CD4-positive, alpha-beta T cell treated with Interferon alpha-2 for 1 hour (primary cell): Measurements from ENCODE around the gene IGSF21.

Source experiments
- DNase-seq, 2 donors: peaks; one replicate each; pipeline ENCODE4 v3.0.0-alpha.2; 2020 to 2022

The IGSF21 gene

DNA sequence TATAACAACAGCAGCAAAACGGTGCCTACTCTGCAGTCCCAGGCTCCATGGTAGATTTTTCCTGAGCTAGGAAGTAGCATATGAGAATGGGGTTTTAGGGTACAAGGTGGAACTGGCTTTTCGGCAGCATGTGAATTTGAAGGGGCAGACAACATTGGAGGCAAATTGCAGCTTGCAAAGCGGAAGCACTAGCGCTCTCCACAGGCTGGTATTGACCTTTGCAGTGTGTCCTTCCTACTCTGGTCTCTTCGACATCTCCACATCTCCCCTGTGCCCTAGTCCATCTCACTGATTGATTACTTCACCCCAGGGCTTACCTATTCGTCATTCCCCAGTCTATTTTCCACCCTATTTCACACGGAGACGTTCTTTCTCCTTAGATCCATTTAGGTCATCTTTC lies 13.0 kb downstream of the IGSF21 start:
- DNase-seq, result no peak

DNA sequence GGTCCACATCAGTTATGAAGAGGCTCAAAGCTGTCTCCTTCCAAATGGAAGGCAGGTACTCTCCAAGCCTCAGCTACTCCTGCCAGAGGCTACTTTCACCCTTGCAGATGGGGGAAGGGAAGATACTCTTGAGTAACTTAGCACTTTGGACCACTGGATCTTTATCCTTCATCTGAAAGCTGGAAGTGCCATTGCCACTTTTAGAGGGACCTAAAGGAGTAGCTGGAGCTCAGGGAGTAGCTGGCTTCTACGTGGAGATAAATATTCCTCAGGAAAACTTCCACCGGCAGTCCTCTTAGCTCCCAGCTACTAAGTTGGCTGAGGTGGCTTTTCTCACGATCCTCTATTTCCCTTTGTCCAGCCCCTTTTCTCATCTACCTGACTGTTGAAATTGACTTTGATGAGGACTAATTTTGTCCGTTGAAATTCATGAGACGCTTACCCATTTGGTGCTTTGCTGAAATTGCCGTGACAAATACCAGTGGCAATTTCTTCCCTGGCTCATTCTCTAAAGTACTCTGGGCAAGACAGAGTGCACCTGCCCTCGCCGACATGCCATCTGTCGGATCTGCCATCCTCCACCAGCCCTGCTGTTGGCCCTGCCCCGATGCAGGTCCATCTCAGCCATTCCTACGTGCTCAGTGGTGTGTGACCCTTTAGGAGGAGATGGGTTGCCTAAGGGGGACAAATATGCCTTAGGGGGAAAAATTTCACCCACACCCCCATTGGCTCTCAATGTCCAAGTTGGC lies 13.6 kb downstream of the IGSF21 start:
- DNase-seq, result no peak

- DNase-seq, result no peak
Measured at GRCh38 chr1:18123467-18123992, 15.9 kb downstream of the IGSF21 start.

DNA sequence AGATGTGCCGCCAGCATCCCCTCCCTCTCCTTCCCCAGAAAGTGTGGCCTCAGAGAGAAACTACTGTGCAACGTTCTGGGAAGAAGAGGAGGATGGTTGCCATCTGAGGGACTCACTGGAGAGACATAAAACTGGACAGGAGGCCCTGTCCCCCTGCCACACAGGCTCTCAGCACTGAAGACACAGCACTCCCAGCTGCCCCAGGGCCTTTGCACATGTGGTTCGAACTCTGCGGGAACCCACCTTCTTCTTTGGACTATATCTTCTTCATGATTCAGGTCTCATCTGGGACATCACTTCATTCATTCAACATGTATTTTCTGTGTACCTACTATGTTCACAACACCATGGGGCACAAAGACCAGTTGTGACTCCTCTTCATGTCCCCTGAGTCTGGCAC lies 17.4 kb downstream of the IGSF21 start:
- no peak for DNase-seq

DNA sequence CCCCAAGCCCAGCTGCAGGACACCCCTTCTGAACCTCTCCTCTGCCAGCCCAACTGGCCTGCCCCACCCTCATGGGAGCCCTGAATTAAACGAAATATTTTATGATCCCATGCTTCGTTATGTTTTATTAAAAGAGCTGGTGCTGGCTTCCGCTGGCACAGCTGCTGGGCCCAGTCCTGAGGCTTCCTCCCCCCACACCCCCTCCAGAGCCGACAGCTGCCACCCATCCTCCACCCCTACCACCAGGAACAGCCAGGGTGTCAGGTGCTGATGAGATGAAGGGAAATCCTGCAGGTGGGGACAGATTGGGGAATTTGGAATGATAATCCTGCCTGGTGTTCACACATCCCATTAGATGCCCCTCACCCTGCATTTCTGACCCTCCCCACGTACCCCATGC lies 19.0 kb downstream of the IGSF21 start:
- DNase-seq, result no peak

DNA sequence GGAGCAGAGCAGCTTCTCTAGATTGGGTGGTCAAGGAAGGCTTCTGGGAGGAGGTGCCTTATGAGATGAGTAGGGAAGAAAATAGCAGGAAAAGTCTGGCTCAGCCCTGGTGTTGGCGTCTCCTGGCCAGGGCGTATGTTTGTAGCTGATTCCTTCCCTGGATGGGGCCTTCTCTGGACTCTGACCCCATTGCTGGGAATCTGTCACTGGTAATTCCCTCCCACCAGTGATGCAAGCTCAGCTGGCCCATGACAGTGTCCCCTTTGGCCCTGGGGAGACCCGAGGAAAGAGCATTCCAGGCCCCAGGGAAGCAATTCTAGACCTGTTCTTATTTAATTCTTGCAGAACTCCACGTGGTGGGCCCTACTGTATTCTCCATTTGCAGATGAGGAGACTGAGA lies 20.7 kb downstream of the IGSF21 start:
- no peak for DNase-seq

DNA sequence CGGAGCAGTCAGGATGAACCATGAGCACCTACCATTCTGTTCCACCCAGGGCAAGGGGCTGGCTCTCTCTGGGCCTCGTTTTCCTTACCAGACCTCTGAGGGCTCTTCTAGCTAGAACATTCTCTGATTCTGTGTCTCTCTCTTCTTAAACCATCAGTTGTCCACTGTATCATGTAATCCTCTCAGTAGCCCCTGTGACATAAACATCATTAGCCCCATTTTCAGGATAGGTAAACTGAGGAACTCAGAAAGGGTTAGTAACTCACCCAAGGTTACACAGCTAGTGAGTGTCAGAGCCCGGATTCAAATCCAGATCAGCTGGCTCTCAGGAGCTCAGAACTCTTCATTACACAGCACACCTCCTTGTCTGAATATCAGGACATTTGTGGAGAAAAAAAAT lies 22.8 kb downstream of the IGSF21 start:
- no peak for DNase-seq

DNA sequence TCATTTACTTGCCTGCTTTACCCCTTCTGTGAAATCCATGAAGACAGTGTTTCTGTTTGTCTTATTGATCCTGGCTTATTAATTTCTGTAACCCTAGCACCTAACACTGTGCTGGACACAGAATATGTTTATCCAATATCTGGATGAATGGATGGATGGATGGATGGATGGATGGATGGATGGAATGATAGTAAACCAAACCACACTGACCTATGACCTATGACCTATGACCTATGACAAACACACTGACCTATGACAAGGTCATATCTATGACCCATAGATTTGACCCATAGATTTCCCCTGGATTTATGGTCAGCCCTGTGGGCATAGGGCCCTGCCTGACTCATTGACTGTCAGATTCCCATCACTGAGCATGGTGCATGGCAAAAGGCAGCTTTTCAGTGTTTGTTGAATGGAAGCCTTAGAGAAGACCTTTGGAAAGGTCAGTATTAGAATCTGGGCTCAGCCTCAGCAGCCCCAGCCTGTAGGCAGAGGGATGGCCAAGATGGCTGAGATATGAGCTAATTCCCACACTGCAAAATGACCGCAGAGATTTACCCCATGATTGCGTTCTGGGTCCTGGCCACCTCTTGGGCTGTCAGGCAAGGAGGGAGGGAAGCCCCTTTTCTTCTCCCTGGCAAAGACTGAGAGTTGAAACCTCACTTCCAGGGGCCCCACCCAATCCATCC lies 24.6 kb downstream of the IGSF21 start:
- no peak for DNase-seq

- no peak for DNase-seq
Measured at GRCh38 chr1:18132711-18133541, 25.3 kb downstream of the IGSF21 start.

DNA sequence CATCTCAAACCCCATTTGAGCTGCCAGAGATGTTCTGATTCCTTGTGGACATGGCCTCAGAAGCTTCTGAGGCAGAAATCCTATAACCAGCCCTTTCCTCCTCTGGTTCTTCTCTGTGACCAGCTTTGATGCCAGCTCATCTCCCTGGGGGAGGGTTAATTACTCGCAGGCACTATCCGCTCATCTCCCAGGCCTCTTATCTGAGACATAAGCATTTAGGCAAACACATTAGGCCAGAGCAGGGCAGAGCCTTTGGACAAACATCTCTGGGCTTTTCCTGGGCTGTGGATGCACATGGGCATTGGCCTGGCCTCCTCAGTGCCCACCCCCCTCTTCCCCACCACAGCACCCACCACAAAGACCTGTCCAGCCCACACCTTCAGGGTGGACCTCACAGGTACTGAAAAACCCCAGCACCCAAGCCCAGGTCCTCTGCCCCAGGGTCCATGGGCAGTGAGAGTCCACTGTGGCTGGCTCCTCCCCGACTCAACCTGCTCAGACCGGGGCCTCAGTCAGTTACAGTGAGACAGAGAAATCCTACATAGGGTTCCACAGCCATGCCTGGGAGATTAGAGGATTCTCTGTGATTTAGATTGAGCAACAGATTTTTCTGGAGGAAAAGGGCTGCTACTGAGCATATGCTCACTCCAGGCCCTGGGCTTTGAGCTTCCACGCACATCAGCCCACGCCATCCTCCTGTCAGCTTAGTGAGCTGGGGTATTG lies 26.9 kb downstream of the IGSF21 start:
- no peak for DNase-seq

DNA sequence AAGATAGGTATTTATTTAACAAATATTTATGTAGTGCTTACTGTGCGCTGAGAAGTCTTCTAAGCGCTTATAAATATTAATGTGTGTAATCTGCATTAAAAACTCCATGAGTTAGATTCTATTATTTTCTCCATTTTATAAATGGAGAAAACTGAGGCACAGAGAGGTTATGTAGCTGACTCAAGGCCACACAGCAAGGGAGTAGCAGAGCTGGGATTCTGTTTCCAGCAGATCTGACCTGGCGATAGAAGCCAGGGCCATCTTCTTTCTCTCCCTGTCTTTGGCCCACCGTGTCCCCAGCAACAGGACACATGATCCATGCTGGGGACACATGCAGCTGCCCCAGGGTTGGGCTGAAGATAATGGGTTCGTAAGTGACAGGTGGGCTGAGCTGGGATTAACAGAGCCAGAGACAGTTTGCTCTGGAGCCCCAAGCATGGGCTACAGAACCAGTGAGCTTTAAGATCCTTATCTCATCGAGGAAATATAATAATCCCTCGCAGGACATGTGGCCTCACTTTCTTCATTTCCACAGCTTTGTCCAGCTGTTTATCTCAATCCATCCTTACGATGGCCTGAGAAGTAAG lies 30.3 kb downstream of the IGSF21 start:
- no peak for DNase-seq

- no peak for DNase-seq
Measured at GRCh38 chr1:18139198-18139981, 31.8 kb downstream of the IGSF21 start.

DNA sequence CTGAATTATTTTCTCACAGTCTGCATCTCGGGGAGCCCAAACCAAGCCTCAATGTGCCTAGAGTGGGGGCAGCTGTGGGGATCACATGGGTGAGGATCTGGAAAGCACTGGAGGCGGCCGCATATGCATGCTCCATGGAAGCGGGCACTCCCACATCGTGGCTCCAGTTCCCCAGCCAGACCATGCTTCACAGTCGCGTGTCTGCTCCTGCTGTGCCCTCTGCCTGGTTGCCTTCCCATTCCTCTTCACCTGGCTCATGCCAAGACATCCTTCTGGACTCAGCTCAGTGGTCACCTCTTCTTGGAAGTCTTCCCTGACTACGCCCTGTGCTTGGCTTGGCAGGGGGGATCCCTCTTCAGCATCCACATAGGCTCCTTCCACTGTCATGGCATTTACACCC lies 32.8 kb downstream of the IGSF21 start:
- no peak for DNase-seq

DNA sequence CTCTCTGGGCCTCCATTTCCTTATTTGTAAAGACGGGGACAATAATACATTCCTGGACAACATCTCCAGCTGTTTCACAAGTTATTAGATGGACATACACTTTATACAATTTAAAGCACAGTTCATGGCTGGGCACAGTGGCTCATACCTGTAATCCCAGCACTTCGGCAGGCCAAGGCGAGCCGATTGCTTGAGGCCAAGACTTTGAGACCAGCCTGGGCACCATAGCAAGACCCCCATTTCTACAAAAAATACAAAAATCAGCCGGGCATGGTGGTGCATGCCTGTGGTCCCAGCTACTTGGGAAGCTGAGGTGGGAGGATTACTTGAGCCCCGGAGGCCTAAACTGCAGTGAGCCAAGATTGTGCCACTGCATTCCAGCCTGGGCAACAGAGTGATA lies 34.1 kb downstream of the IGSF21 start:
- no peak for DNase-seq

DNA sequence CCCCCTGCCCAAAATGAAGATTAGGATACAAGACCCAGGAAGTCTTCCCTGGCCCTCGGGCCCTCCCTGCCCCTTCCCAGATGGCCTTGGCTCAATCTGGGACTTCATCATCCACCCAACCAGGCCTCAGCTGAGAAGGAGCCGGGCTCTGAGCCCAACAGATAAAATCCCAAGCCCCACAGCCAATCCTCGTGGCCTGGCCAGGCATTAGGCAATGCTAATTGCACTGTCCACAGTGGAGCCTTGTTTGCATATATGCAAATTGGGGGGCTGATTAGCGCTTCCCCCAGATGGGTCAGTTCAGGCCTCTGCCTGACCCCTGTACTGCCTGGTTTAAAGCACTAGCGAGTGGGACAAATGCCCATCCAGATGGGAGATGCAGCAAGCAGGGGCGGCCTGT lies 34.9 kb downstream of the IGSF21 start:
- no peak for DNase-seq

DNA sequence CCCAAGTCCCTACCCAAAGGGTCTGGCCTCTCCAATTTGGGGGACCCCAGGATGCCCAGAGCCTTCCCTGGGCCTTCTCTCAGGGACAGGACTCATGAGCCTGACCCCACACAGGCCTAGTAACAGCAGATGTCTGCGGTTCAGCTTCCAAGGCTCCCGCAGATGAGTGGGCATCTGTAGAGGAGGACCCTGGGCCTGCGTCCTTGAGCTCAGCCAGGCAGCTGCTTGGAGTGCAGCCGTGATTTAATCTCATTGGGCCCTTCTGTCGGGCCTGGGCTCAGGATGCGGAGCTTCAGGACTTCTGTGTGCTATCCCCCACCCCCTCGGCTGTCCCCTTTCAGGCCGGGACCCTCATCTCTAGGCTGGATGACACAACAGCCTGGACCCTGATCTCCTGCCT lies 35.4 kb downstream of the IGSF21 start:
- no peak for DNase-seq

DNA sequence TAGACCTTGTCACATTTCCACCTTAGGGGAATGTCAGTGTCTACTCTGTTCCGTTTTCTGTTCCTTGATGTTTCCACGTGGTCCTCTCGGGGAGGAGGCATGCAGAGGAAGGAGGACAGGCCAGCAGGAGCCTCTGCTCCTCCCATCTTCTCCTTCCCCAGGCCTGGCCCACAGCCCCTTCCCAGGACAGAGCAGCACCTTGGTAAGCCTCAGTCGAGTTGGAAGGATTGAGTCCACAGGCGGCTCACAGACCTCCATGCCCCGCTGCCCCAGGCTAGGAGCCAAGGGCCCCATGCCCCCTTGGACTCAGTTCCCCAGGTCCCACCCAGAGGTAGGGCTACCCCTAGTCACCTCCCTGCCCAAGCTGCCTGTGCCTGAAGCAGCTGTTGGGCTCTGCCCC lies 36.5 kb downstream of the IGSF21 start:
- DNase-seq, result no peak

DNA sequence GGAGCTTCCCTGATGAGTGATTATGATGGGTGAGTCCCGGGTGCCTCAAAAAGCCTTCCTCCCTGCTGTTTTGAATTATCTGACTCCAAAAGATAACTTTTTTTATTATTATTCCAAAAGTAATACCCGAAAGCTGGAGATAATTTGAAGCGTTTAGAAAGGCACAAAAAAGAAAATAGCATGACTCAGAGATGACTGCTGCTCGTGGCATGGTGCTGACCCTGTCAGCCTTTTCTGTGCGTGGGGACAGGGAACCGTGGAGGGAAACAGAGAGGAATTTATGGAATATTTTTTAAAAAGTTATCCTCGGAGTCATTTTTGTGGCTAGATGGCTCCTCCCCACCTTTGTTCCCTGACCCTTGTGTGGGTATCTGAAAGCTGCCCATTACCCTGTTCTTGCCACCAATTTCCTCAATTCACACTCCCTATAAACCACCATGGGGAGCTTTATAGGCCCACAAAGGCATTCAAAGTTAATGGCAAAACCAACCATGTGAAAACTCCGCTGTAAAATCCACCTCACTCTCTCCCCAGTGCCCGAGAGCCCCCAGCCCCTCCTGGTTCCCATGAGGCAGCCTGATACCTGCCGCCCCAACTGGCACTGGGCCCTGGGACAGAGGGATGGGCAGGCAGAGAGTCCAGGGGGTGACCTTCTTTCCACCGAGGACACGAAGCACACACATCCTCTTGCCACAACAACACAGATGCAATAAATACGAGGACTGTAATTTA lies 37.5 kb downstream of the IGSF21 start:
- DNase-seq, result no peak

DNA sequence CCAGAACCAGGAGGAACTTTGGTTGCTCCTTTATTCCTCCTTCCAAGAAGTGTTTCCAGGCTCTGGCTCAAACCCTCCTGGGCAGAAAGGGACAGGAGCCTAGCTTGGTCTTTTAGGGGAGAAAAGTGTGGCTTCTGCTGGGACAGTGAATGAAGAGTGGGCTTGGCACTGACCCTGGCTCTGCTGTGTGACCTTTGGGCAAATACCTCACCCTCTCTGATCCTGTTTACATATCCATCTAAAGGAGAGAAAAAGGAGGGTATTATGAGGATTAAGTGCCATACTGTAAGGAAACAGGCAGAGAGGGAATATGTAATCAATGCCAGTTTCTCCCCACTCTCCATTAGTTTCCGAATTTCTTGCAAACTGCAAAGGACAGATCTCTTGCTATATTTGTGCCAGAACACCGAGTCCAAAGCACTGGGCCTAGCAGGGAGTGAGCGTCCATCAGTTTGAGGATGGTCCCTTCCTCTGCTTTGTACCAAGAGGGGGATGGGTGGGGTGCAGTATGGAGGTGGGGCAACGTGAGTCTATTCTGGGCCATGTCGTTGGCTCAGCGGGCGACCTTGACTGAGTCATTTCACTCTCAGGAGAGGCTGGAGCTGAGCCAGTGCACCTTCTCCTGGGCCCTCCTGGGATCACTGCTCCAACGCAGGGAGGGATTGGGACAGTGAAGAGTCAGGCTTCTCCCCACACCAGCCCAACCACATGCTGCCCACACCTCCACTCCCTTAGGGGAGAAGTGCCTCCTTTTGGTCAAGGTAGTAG lies 38.4 kb downstream of the IGSF21 start:
- DNase-seq, result no peak

DNA sequence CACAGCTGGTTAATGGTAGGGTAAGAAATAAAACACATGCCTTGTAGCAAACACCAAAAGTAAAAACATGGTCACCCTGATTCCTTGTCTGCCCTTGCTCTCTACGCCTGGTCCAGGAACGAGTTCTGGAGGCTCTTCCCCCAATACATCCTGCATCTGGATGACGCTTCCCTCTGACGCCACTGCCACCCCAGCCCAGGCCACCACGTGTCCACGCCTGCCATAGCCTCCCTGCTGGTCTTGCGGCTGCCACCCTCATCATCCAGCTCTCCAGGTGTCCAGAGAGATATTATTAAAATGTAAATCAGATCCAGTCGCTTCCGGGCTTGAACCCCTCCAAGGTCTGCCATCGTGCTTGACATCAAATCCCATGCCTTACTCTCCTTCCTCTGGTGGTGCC lies 39.3 kb downstream of the IGSF21 start:
- DNase-seq, result no peak
